Measurements from ENCODE around the gene CHRD.

GRCh38 chr3:184349563-184350470 lies 30.0 kb upstream of the CHRD start:
- TF ChIP-seq TEAD4 (IDR thresholded peaks at IDR 0.05; ENCODE audit: low read length) (no peak), TEAD4 (CRISPR knock-in tag; IDR thresholded peaks at IDR 0.05; ENCODE audit: borderline replicate concordance) (no peak), KLF6 (CRISPR knock-in tag; IDR thresholded peaks at IDR 0.05; ENCODE audit: borderline replicate concordance) (no peak)

All from K562 (cell line).